Loucy (cell line): ENCODE data around the gene PTTG1IP.

Source experiments
- H2AFZ ChIP-seq: fragments of 200-600 bp; sonication (generic); 2 replicates; pipeline ENCODE4 v1.6.0; 2016; ENCODE audit warnings: antibody characterized with exemption, mild to moderate bottlenecking, low read length, moderate library complexity
- H3F3A ChIP-seq: fragments of 200-600 bp; 2 replicates; pipeline ENCODE4 v1.6.0; 2016; ENCODE audit warnings: antibody characterized with exemption, low read depth, mild to moderate bottlenecking
- H3K27me3 ChIP-seq: fragments of 200-600 bp; sonication (generic); 2 replicates; pipeline ENCODE4 v1.6.1; 2014; ENCODE audit warnings: low read length, mild to moderate bottlenecking; ENCODE audit not compliant: insufficient read depth, poor library complexity, severe bottlenecking
- H3K36me3 ChIP-seq: fragments of 200-600 bp; sonication (generic); 2 replicates; pipeline ENCODE4 v1.6.1; 2016; ENCODE audit warnings: low read length; ENCODE audit not compliant: insufficient read depth
- H3K4me1 ChIP-seq: fragments of 200-600 bp; sonication (generic); 2 replicates; pipeline ENCODE4 v1.5.1; 2014; ENCODE audit warnings: low read length, mild to moderate bottlenecking; ENCODE audit not compliant: insufficient read depth, poor library complexity, severe bottlenecking
- H3K4me2 ChIP-seq: fragments of 200-600 bp; sonication (generic); 2 replicates; pipeline ENCODE4 v1.6.0; 2014; ENCODE audit warnings: antibody characterized with exemption, low read length, low read depth, mild to moderate bottlenecking; ENCODE audit not compliant: poor library complexity, severe bottlenecking
- H3K4me3 ChIP-seq: fragments of 200-600 bp; sonication (generic); 2 replicates; pipeline ENCODE4 v1.5.1; 2014; ENCODE audit warnings: low read length, mild to moderate bottlenecking, mixed read lengths; ENCODE audit not compliant: poor library complexity, severe bottlenecking
- H3K79me2 ChIP-seq: fragments of 200-600 bp; sonication (generic); 2 replicates; pipeline ENCODE4 v1.6.1; 2014; ENCODE audit warnings: low read length; ENCODE audit not compliant: insufficient read depth
- H3K9ac ChIP-seq: fragments of 200-600 bp; sonication (generic); 2 replicates; pipeline ENCODE4 v1.6.0; 2014; ENCODE audit warnings: mild to moderate bottlenecking, low read depth, low read length, moderate library complexity; ENCODE audit not compliant: poor library complexity, severe bottlenecking
- H3K9me2 ChIP-seq: fragments of 200-600 bp; sonication (generic); replicated peaks from 2 replicates; pipeline ENCODE4 v1.6.1; 2016; ENCODE audit warnings: low read depth, low read length, mixed read lengths
- H3K9me3 ChIP-seq: fragments of 200-600 bp; sonication (generic); 2 replicates; pipeline ENCODE4 v1.6.1; 2014; ENCODE audit warnings: mild to moderate bottlenecking, antibody characterized with exemption, low read length, low read depth; ENCODE audit not compliant: insufficient read depth
- H4K20me1 ChIP-seq: fragments of 200-600 bp; sonication (generic); 2 replicates; pipeline ENCODE4 v1.6.0; 2014; ENCODE audit warnings: antibody characterized with exemption, low read length, mild to moderate bottlenecking; ENCODE audit not compliant: insufficient read depth, poor library complexity, severe bottlenecking
- EZH2phosphoT487 ChIP-seq: fragments of 200-600 bp; IDR thresholded peaks from 2 replicates; pipeline ENCODE4 v1.6.1; 2018; ENCODE audit warnings: antibody characterized with exemption, mild to moderate bottlenecking, moderate library complexity, borderline replicate concordance
- TF ChIP-seq, protein P1 (sequence below): fragments of 200-600 bp; sonication (generic); conservative IDR thresholded peaks from 2 replicates; pipeline ENCODE4 v1.5.1; 2014; ENCODE audit warnings: mild to moderate bottlenecking, antibody characterized with exemption, low read length

The PTTG1IP gene

GRCh38 chr21:44869781-44870747 lies 3.4 kb downstream of the PTTG1IP start:
- no peak overlapping the region for H2AFZ ChIP-seq
- H3K9me2 ChIP-seq: no peaks in the 10 kb centered on the region
- no peaks in the 10 kb centered on the region for H3K27me3 ChIP-seq
- TF ChIP-seq, protein P1, sequence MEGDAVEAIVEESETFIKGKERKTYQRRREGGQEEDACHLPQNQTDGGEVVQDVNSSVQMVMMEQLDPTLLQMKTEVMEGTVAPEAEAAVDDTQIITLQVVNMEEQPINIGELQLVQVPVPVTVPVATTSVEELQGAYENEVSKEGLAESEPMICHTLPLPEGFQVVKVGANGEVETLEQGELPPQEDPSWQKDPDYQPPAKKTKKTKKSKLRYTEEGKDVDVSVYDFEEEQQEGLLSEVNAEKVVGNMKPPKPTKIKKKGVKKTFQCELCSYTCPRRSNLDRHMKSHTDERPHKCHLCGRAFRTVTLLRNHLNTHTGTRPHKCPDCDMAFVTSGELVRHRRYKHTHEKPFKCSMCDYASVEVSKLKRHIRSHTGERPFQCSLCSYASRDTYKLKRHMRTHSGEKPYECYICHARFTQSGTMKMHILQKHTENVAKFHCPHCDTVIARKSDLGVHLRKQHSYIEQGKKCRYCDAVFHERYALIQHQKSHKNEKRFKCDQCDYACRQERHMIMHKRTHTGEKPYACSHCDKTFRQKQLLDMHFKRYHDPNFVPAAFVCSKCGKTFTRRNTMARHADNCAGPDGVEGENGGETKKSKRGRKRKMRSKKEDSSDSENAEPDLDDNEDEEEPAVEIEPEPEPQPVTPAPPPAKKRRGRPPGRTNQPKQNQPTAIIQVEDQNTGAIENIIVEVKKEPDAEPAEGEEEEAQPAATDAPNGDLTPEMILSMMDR: no peak
- no peak for TF ChIP-seq EZH2phosphoT487
- H3K79me2 ChIP-seq: peaks cover 84% of the 10 kb centered on the region
- H3F3A ChIP-seq: no peaks in the 10 kb centered on the region
- peak overlapping the region; percentile 85 for H3K4me2 ChIP-seq
- H3K9ac ChIP-seq: peak overlapping the region; percentile 88
- H3K36me3 ChIP-seq: peaks cover 14% of the 10 kb centered on the region
- H4K20me1 ChIP-seq: peaks cover 79% of the 10 kb centered on the region
- H3K4me3 ChIP-seq: peak overlapping the region; percentile 86
- H3K9me3 ChIP-seq: no peaks in the 10 kb centered on the region
- H3K4me1 ChIP-seq: peaks cover 75% of the 10 kb centered on the region

GRCh38 chr21:44868707-44869106 lies 4.8 kb downstream of the PTTG1IP start:
- H3K27me3 ChIP-seq: no peaks in the 10 kb centered on the region
- H3K9me2 ChIP-seq: no peaks in the 10 kb centered on the region
- H3K9me3 ChIP-seq: no peaks in the 10 kb centered on the region
- peak overlapping the region; percentile 63 for H3K4me3 ChIP-seq
- peaks cover 27% of the 10 kb centered on the region for H3K36me3 ChIP-seq
- H3K4me1 ChIP-seq: peaks cover 74% of the 10 kb centered on the region
- peak overlapping the region; percentile 88 for H3K9ac ChIP-seq
- TF ChIP-seq, protein P1: no peak
- no peak for TF ChIP-seq EZH2phosphoT487
- H2AFZ ChIP-seq: no peak overlapping the region
- no peaks in the 10 kb centered on the region for H3F3A ChIP-seq
- H3K4me2 ChIP-seq: peak overlapping the region; percentile 85
- H3K79me2 ChIP-seq: peaks cover 98% of the 10 kb centered on the region
- peaks cover 92% of the 10 kb centered on the region for H4K20me1 ChIP-seq

DNA sequence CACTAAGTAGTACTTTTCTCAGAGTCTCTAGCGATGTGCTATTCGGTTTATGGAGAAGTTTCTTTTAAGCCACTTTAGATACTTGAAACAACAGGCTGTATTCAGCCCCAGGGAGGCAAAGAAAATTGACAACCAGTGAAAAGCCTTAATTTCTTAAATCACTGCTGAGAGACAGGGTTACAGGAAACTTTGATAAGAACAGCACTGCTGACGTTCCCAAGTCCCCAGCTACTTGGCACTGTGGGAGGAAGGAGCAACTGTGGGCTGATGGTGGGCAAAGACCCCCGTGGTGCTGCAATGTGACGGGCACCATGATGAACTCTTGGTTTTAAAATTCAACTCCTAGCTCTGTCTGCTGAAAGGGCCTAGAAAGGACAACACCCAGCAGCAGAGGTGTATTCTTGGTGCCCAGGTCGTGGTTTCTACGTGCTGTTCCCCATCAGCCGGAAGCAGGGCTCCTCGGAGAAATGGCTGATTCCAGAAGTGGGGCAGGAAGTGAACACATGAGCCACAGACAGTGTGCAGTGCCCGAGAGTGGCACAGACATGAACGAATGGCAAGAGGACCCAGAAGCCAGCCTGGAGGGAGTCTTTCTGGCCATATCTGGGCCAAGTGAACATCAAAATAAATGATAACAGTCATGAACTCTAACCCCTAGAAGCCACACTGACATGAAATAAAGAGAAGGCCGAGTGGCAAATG lies 5.3 kb downstream of the PTTG1IP start:
- Histone ChIP-seq H3K4me1 (peaks cover 74% of the 10 kb centered on the region), H3K9ac (peak overlapping the region; percentile 88), H3K4me3 (peak overlapping the region; percentile 63), H2AFZ (no peak overlapping the region), H3K9me2 (no peaks in the 10 kb centered on the region), H3K79me2 (peaks cover 100% of the 10 kb centered on the region), H3K36me3 (peaks cover 33% of the 10 kb centered on the region), H3K27me3 (no peaks in the 10 kb centered on the region), H3K4me2 (peak overlapping the region; percentile 85), H3K9me3 (no peaks in the 10 kb centered on the region), H4K20me1 (peaks cover 97% of the 10 kb centered on the region), H3F3A (no peaks in the 10 kb centered on the region)
- TF ChIP-seq, protein P1: no peak
- TF ChIP-seq EZH2phosphoT487: no peak
